MM.1S (cell line): Measurements from ENCODE around the gene ARMC9.

Experiments
- CTCF ChIP-seq: fragments of 300-600 bp; sonication (generic); IDR thresholded peaks from 2 replicates; pipeline ENCODE4 v1.5.1; 2016; ENCODE audit warnings: antibody characterized with exemption, low read length, mixed read lengths
- EZH2 ChIP-seq: fragments of 300-600 bp; sonication (generic); optimal IDR thresholded peaks from 2 replicates; pipeline ENCODE3; 2017; ENCODE audit warnings: low read depth, mild to moderate bottlenecking, antibody characterized with exemption, low read length, mixed read lengths
- EZH2phosphoT487 ChIP-seq: fragments of 300-600 bp; sonication (generic); IDR thresholded peaks from 2 replicates; pipeline ENCODE4 v1.6.1; 2018; ENCODE audit warnings: antibody characterized with exemption, low read length

DNA sequence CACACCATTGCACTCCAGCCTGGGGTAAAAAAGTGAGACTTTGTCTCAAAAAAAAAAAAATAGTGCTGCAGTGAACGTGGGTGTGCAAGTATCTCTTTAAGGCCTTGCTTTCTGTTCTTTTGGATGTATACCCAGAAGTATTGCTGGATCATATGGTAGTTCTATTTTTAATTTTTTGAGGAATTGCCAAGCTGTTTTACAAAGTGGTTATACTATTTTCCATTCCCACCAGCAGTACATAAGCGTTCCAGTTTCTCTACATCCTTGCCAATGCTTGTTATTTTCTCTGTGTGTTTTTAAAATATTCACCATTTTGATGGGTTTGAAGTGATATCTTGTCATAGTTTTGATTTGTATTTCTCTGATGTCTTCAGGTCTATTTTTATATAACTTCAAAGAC is 13.1 kb downstream of the ARMC9 start:
- TF ChIP-seq CTCF (no peak), EZH2 (no peak), EZH2phosphoT487 (no peak)
